ENCODE measurements around the gene SYNRG. TPM values are rescaled to one million over a fixed set of nuclear protein-coding genes. Genes with fewer than 3 reads are reported as not detected.

The SYNRG gene
- total and polyA plus RNA-seq, 2 of the 13 experiments (the other 11 are each of a cell fraction or from before 2014, with no cell fraction given): 7.3 to 8.7 TPM

DNA sequence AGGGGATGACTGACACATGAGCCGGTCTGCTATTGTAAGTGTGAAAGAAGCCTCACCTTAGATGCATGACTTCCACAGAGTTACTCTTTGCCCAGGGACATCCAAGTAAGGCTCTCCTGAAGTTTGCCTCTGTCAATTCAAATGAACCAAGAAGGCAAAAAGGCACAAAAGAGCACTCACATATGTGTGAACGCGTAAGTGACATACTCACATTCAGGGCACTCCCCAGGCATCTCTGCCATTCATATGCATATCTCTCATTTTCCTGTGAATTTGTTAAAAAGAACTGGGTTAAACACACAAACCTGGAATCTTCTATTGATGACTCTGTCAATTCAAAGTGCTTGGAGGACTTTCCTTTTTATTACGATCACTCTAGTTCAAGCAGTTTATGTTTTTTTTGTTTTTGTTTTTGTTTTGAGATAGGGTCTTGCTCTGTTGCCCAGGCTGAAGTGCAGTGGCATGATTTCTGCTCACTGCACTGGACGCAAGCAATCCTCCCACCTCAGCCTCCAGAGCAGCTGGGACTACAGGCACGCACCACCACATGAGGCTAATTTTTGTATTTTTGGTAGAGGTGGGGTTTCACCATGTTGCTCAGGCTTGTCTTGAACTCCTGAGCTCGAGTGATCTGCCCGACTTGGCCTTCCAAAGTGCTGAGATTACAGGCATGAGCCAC lies 70.1 kb downstream of the SYNRG start:
- no peak overlapping the region for H3K4me2 ChIP-seq (ENCODE audit: low read depth, low read length)
- no peak for FAIRE-seq
- H3K9me3 ChIP-seq (ENCODE audit: low read length): no peaks in the 10 kb centered on the region
- H3K4me3 ChIP-seq (replicated peaks in 1 of 3; ENCODE audit: insufficient read depth in 1 of 3, low read depth in 2 of 3, low read length in 3 of 3): no peak overlapping the region
- no peak for DNase-seq (ENCODE audit: low spot score)
- POLR2A ChIA-PET: no interaction called here
- ATAC-seq: no peak
- in situ Hi-C loops (cut with HindIII; ENCODE audit: extremely low pct_ligation_motif_present, low pct_unique_long_range_greater_than_20kb) (no loop called here), intact Hi-C loops (cut with micrococcal nuclease; ENCODE audit: unreplicated experiment) (no loop called here)
- peaks cover 23 to 77% of the 10 kb centered on the region in 2 experiments for H3K36me3 ChIP-seq (replicated peaks in 1 of 2; ENCODE audit: control insufficient read depth in 1 of 2, insufficient read depth in 2 of 2, low read length in 2 of 2)
- H2AFZ ChIP-seq (ENCODE audit: low read length): no peak overlapping the region
- H3K4me1 ChIP-seq (ENCODE audit: insufficient read depth, low read length): no peaks in the 10 kb centered on the region
- 99% methylated on average over 8 of the region's 8 CpGs for WGBS (ENCODE audit: low lambda C conversion rate)
- CTCF ChIA-PET (ENCODE audit: low intra/inter-chr PET ratio, low total read pairs): no interaction called here
- no peaks in the 10 kb centered on the region for H4K20me1 ChIP-seq (ENCODE audit: insufficient read depth, low read length)
- no peak overlapping the region for H3K9ac ChIP-seq (ENCODE audit: insufficient read depth, low read depth, low read length)
- BruUV-seq (replicated peaks): no TSS peak
- no peaks in the 10 kb centered on the region; a peak in 1 of 5 replicates for H3K27me3 ChIP-seq (ENCODE audit: control insufficient read depth in 1 of 2, insufficient read depth in 2 of 2, low read length in 2 of 2)
- no peaks in the 10 kb centered on the region for H3K79me2 ChIP-seq (ENCODE audit: insufficient read depth, low read length)
- no peak overlapping the region for H3K27ac ChIP-seq (ENCODE audit: extremely low read length, insufficient read depth, low read length)
- no peak for TF ChIP-seq ZNF749 (CRISPR knock-in tag; IDR thresholded peaks at IDR 0.05; ENCODE audit: borderline replicate concordance)
- TF ChIP-seq ZNF205 (CRISPR knock-in tag; IDR thresholded peaks at IDR 0.05): no peak
- no peak for TF ChIP-seq RBM39 (IDR thresholded peaks at IDR 0.05; ENCODE audit: low read depth, low read length, poor library complexity, severe bottlenecking)
- no peak for TF ChIP-seq CENPT (CRISPR knock-in tag; IDR thresholded peaks at IDR 0.05; ENCODE audit: low read depth)
- TF ChIP-seq, protein P1, sequence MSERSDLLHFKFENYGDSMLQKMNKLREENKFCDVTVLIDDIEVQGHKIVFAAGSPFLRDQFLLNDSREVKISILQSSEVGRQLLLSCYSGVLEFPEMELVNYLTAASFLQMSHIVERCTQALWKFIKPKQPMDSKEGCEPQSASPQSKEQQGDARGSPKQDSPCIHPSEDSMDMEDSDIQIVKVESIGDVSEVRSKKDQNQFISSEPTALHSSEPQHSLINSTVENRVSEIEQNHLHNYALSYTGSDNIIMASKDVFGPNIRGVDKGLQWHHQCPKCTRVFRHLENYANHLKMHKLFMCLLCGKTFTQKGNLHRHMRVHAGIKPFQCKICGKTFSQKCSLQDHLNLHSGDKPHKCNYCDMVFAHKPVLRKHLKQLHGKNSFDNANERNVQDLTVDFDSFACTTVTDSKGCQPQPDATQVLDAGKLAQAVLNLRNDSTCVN (CRISPR knock-in tag; IDR thresholded peaks at IDR 0.05; ENCODE audit: borderline replicate concordance): no peak
- no peak for TF ChIP-seq CEBPB (IDR thresholded peaks at IDR 0.05; ENCODE audit: borderline replicate concordance, low read depth, low read length)
- TF ChIP-seq, protein P2, sequence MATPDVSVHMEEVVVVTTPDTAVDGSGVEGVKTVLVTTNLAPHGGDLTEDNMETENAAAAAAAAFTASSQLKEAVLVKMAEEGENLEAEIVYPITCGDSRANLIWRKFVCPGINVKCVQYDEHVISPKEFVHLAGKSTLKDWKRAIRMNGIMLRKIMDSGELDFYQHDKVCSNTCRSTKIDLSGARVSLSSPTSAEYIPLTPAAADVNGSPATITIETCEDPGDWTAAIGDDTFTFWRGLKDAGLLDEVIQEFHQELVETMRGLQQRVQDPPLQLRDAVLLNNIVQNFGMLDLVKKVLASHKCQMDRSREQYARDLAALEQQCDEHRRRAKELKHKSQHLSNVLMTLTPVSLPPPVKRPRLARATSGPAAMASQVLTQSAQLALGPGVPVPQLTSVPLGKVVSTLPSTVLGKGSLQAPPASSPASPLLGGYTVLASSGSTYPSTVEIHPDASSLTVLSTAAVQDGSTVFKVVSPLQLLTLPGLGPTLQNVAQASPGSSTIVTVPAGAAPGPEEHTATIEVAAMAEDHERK (CRISPR knock-in tag; IDR thresholded peaks at IDR 0.05; ENCODE audit: low read depth): no peak
- TF ChIP-seq, protein P3, sequence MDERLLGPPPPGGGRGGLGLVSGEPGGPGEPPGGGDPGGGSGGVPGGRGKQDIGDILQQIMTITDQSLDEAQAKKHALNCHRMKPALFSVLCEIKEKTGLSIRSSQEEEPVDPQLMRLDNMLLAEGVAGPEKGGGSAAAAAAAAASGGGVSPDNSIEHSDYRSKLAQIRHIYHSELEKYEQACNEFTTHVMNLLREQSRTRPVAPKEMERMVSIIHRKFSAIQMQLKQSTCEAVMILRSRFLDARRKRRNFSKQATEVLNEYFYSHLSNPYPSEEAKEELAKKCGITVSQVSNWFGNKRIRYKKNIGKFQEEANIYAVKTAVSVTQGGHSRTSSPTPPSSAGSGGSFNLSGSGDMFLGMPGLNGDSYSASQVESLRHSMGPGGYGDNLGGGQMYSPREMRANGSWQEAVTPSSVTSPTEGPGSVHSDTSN (CRISPR knock-in tag; IDR thresholded peaks at IDR 0.05): no peak
- TF ChIP-seq, protein P4, sequence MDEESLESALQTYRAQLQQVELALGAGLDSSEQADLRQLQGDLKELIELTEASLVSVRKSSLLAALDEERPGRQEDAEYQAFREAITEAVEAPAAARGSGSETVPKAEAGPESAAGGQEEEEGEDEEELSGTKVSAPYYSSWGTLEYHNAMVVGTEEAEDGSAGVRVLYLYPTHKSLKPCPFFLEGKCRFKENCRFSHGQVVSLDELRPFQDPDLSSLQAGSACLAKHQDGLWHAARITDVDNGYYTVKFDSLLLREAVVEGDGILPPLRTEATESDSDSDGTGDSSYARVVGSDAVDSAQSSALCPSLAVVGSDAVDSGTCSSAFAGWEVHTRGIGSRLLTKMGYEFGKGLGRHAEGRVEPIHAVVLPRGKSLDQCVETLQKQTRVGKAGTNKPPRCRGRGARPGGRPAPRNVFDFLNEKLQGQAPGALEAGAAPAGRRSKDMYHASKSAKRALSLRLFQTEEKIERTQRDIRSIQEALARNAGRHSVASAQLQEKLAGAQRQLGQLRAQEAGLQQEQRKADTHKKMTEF (CRISPR knock-in tag; IDR thresholded peaks at IDR 0.05): no peak
- no peak for TF ChIP-seq AKAP8 (CRISPR knock-in tag; IDR thresholded peaks at IDR 0.05)
- no peak for TF ChIP-seq ZNF260 (CRISPR knock-in tag; IDR thresholded peaks at IDR 0.05; ENCODE audit: borderline replicate concordance, low read depth)
- TF ChIP-seq, protein P5, sequence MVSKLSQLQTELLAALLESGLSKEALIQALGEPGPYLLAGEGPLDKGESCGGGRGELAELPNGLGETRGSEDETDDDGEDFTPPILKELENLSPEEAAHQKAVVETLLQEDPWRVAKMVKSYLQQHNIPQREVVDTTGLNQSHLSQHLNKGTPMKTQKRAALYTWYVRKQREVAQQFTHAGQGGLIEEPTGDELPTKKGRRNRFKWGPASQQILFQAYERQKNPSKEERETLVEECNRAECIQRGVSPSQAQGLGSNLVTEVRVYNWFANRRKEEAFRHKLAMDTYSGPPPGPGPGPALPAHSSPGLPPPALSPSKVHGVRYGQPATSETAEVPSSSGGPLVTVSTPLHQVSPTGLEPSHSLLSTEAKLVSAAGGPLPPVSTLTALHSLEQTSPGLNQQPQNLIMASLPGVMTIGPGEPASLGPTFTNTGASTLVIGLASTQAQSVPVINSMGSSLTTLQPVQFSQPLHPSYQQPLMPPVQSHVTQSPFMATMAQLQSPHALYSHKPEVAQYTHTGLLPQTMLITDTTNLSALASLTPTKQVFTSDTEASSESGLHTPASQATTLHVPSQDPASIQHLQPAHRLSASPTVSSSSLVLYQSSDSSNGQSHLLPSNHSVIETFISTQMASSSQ (IDR thresholded peaks at IDR 0.05; ENCODE audit: low read depth): no peak
- TF ChIP-seq, protein P5 (CRISPR knock-in tag; IDR thresholded peaks at IDR 0.05; ENCODE audit: borderline replicate concordance): no peak
- no peak for TF ChIP-seq ZNF883 (CRISPR knock-in tag; IDR thresholded peaks at IDR 0.05; ENCODE audit: not compliant biosample characterization)

All from HepG2 (cell line).